SH-SY5Y (cell line): ENCODE data around the gene HCLS1.

Experiments
- GATA2 ChIP-seq: IDR thresholded peaks from 2 replicates; pipeline ENCODE4 v1.6.1; 2011; ENCODE audit warnings: mild to moderate bottlenecking, low read depth, low read length
- GATA3 ChIP-seq: IDR thresholded peaks from 2 replicates; pipeline ENCODE4 v1.6.1; 2011; ENCODE audit warnings: low read depth, mild to moderate bottlenecking, low read length, moderate library complexity

GRCh38 chr3:121627211-121627610, 33.5 kb downstream of the HCLS1 start:
- no peak for TF ChIP-seq GATA2
- TF ChIP-seq GATA3, result no peak
